Mucosa of stomach (tissue), 1 donor: ENCODE results near the gene METAP2.
"Not testable (repeated sequence)": the region's sequence is repeated elsewhere in the genome, so short reads cannot be mapped to it uniquely, and the experiment has no call there.

Experiments
- H3K27me3 ChIP-seq: one replicate; pipeline ENCODE4 v1.7.0; 2013; ENCODE audit warnings: mild to moderate bottlenecking, low read length; ENCODE audit not compliant: control insufficient read depth, insufficient read depth
- H3K36me3 ChIP-seq: one replicate; pipeline ENCODE4 v1.7.0; 2013; ENCODE audit warnings: low read length; ENCODE audit not compliant: control insufficient read depth, insufficient read depth
- H3K4me1 ChIP-seq: one replicate; pipeline ENCODE4 v1.7.0; 2013; ENCODE audit warnings: mild to moderate bottlenecking, low read length; ENCODE audit not compliant: control insufficient read depth, insufficient read depth
- H3K4me3 ChIP-seq: one replicate; pipeline ENCODE4 v1.7.0; 2013; ENCODE audit warnings: low read length
- H3K9ac ChIP-seq: one replicate; pipeline ENCODE4 v1.7.0; 2013; ENCODE audit warnings: mild to moderate bottlenecking, low read length, moderate library complexity
- H3K9me3 ChIP-seq: one replicate; pipeline ENCODE4 v1.7.0; 2013; ENCODE audit warnings: mild to moderate bottlenecking, low read length, moderate library complexity; ENCODE audit not compliant: control insufficient read depth
- donor health status: Pancreatic carcinoma.

Gene METAP2

GRCh38 chr12:95449656-95450055 is 24.3 kb upstream of the METAP2 start:
- H3K36me3 ChIP-seq, H3K9ac ChIP-seq, H3K4me3 ChIP-seq, H3K4me1 ChIP-seq, H3K9me3 ChIP-seq: not testable (repeated sequence)
- H3K27me3 ChIP-seq = peaks cover 10% of the 10 kb centered on the region

- H3K4me1 ChIP-seq, H3K27me3 ChIP-seq, H3K36me3 ChIP-seq, H3K9me3 ChIP-seq, H3K4me3 ChIP-seq, H3K9ac ChIP-seq: not testable (repeated sequence)
Observed at GRCh38 chr12:95452501-95452900, 21.5 kb upstream of the METAP2 start.

- not testable (repeated sequence) for H3K4me3 ChIP-seq, H3K36me3 ChIP-seq, H3K9ac ChIP-seq, H3K4me1 ChIP-seq, H3K27me3 ChIP-seq
- peaks cover 12% of the 10 kb centered on the region for H3K9me3 ChIP-seq
Observed at GRCh38 chr12:95453881-95454280, 20.1 kb upstream of the METAP2 start.

GRCh38 chr12:95454780-95455215 is 19.2 kb upstream of the METAP2 start:
- not testable (repeated sequence) for H3K4me1 ChIP-seq, H3K27me3 ChIP-seq, H3K4me3 ChIP-seq, H3K9ac ChIP-seq, H3K36me3 ChIP-seq
- peaks cover 12% of the 10 kb centered on the region for H3K9me3 ChIP-seq

- H3K4me1 ChIP-seq, H3K4me3 ChIP-seq, H3K27me3 ChIP-seq, H3K36me3 ChIP-seq, H3K9ac ChIP-seq: not testable (repeated sequence)
- peaks cover 12% of the 10 kb centered on the region for H3K9me3 ChIP-seq
Observed at GRCh38 chr12:95457605-95458004, 16.3 kb upstream of the METAP2 start.

- Histone ChIP-seq H3K9ac (no peak overlapping the region), H3K4me1 (no peaks in the 10 kb centered on the region), H3K9me3 (peaks cover 12% of the 10 kb centered on the region), H3K4me3 (no peak overlapping the region), H3K36me3 (no peaks in the 10 kb centered on the region), H3K27me3 (no peaks in the 10 kb centered on the region)
Observed at GRCh38 chr12:95458761-95459160, 15.2 kb upstream of the METAP2 start.

GRCh38 chr12:95459310-95459709 is 14.6 kb upstream of the METAP2 start:
- Histone ChIP-seq H3K9me3 (peaks cover 12% of the 10 kb centered on the region), H3K4me1 (no peaks in the 10 kb centered on the region), H3K4me3 (no peak overlapping the region), H3K27me3 (no peaks in the 10 kb centered on the region), H3K36me3 (no peaks in the 10 kb centered on the region), H3K9ac (no peak overlapping the region)

GRCh38 chr12:95460105-95460504 is 13.8 kb upstream of the METAP2 start:
- Histone ChIP-seq H3K9ac (no peak overlapping the region), H3K27me3 (no peaks in the 10 kb centered on the region), H3K4me3 (no peak overlapping the region), H3K9me3 (peaks cover 12% of the 10 kb centered on the region), H3K4me1 (no peaks in the 10 kb centered on the region), H3K36me3 (no peaks in the 10 kb centered on the region)

GRCh38 chr12:95460896-95461295 is 13.1 kb upstream of the METAP2 start:
- Histone ChIP-seq H3K27me3 (no peaks in the 10 kb centered on the region), H3K9ac (no peak overlapping the region), H3K36me3 (no peaks in the 10 kb centered on the region), H3K4me3 (no peak overlapping the region), H3K4me1 (no peaks in the 10 kb centered on the region), H3K9me3 (peaks cover 12% of the 10 kb centered on the region)

GRCh38 chr12:95462081-95462480 is 11.9 kb upstream of the METAP2 start:
- H3K9me3 ChIP-seq = peaks cover 8% of the 10 kb centered on the region
- H3K4me3 ChIP-seq = no peak overlapping the region
- no peaks in the 10 kb centered on the region for H3K4me1 ChIP-seq
- no peak overlapping the region for H3K9ac ChIP-seq
- no peaks in the 10 kb centered on the region for H3K36me3 ChIP-seq
- no peaks in the 10 kb centered on the region for H3K27me3 ChIP-seq

- H3K27me3 ChIP-seq = no peaks in the 10 kb centered on the region
- H3K4me1 ChIP-seq = no peaks in the 10 kb centered on the region
- H3K36me3 ChIP-seq = no peaks in the 10 kb centered on the region
- H3K9me3 ChIP-seq = peaks cover 3% of the 10 kb centered on the region
- no peak overlapping the region for H3K9ac ChIP-seq
- H3K4me3 ChIP-seq = no peak overlapping the region
Observed at GRCh38 chr12:95462551-95462950, 11.4 kb upstream of the METAP2 start.

GRCh38 chr12:95463050-95463449 is 10.9 kb upstream of the METAP2 start:
- H3K27me3 ChIP-seq = no peaks in the 10 kb centered on the region
- no peaks in the 10 kb centered on the region for H3K4me1 ChIP-seq
- no peak overlapping the region for H3K9ac ChIP-seq
- no peak overlapping the region for H3K4me3 ChIP-seq
- H3K9me3 ChIP-seq = no peaks in the 10 kb centered on the region
- no peaks in the 10 kb centered on the region for H3K36me3 ChIP-seq

- not testable (repeated sequence) for H3K27me3 ChIP-seq, H3K9me3 ChIP-seq, H3K4me1 ChIP-seq, H3K9ac ChIP-seq, H3K4me3 ChIP-seq, H3K36me3 ChIP-seq
Observed at GRCh38 chr12:95463776-95464175, 10.2 kb upstream of the METAP2 start.
